GM19468 (cell line): ENCODE results near the gene MRAP2.
"Not testable (repeated sequence)": the region's sequence is repeated elsewhere in the genome, so short reads cannot be mapped to it uniquely, and the experiment has no call there.

Source experiments
- ATAC-seq: cut with Tn5 transposase; IDR thresholded peaks from one replicate; pipeline ENCODE4 v1.9.1; 2021; ENCODE audit warnings: mild to moderate bottlenecking, moderate library complexity, moderate number of reproducible peaks; ENCODE audit not compliant: unreplicated experiment; ENCODE audit errors: extremely low read depth

Gene MRAP2

DNA sequence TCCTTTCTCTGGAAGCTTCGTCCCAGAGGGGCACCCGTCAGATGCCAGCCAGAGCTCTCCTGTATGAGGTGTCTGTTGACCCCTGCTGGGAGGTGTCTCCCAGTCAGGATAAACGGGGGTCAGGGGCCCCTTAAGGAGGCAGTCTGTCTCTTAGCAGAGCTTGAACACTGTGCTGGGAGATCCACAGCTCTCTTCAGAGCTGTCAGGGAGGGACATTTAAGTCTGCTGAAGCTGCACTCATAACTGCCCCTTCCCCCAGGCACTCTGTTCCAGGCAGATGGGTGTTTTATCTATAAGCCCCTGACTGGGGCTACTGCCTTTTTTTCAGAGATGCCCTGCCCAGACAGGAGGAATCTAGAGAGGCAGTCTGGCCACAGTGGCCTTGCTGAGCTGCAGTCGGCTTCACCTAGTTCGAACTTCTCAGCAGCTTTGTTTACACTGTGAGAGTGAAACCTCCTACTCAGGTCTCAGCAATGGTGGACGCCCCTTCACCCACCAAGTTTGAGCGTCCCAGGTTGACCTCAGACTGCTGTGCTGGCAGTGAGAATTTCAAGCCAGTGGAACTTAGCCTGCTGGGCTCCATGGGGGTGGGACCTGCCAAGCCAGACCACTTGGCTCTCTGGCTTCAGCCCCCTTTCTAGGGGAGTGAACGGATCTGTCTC, 81.5 kb downstream of the MRAP2 start:
- not testable (repeated sequence) for ATAC-seq

DNA sequence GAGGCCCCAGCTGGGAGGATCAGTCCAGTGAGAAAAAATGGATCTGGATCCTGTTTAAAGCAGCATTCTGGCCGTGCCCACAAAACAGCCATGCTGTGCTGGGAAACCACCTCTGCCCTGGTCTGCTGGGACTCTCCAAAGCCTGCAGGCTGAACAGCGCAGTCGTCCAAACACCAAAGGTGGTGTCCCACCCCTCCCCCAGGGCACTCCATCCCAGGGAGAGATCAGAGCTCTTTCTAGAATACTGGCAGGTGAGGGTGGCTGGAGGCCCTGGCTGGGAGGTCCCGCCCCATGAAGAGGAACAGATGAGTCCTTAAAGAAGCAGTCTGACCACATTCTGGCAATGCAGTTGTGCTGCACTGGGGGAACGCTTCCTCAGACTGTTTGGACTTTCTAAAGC, 84.6 kb downstream of the MRAP2 start:
- no peak for ATAC-seq

DNA sequence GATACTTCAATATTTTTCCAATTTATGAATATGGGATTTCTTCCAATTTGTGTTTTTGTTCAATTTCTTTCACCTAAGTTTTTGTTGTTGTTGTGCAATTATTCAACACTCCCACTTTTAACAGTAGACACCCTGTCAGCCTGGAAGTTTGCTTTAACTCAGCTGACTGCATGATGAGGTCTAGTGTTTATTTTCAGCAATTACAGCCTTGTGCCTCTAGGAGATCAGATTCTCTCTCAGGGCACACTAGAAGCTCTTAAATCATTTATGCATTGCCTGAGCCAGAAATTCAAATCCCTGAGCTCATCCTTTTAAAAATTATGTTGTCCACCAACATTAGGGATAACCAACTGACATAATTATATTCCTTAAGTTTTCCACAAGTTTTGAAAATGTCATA, 85.7 kb downstream of the MRAP2 start:
- ATAC-seq = no peak

DNA sequence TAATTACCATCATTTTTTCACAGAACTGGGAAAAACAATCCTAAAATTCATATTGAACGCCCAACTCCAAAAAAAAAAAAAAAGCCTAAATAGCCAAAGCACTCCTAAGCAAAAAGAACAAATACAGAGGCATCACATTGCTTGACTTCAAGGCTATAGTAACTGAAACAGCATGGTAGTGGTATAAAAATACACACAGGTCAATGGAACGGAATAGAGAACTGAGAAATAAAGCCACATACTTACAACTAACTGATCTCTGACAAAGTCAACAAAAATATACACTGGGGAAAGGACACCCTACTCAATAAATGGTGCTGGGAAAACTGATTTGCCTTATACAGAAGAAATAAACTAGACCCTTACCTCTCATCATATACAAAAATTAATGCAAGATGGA, 89.6 kb downstream of the MRAP2 start:
- no peak for ATAC-seq

DNA sequence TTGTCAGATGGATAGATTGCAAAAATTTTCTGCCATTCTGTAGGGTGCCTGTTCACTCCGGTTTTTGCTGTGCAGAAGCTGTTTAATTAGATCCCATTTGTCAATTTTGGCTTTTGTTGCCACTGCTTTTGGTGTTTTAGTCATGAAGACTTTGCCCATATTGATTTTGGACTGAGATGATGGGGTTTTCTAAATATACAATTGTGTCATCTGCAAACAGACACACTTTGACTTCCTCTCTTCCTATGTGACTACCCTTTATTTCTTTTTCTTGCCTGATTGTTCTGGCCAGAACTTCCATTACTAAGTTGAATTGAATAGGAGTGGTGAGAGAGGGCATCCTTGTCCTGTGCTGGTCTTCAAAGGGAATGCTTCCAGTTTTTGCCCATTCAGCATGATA, 96.0 kb downstream of the MRAP2 start:
- not testable (repeated sequence) for ATAC-seq

DNA sequence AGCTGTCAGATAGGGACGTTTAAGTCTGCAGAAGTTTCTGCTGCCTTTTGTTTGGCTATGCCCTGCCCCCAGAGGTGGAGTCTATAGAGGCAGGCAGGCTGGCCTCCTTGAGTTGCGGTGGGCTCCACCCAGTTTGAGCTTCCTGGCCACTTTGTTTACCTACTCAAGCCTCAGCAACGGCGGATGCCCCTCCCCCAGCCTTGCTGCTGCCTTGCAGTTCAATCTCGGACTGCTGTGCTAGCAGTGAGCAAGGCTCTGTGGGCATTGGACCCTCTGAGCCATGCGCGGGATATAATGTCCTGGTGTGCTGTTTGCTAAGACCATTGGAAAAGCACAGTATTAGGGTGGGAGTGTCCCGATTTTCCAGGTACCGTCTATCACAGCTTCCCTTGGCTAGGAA, 99.8 kb downstream of the MRAP2 start:
- not testable (repeated sequence) for ATAC-seq

DNA sequence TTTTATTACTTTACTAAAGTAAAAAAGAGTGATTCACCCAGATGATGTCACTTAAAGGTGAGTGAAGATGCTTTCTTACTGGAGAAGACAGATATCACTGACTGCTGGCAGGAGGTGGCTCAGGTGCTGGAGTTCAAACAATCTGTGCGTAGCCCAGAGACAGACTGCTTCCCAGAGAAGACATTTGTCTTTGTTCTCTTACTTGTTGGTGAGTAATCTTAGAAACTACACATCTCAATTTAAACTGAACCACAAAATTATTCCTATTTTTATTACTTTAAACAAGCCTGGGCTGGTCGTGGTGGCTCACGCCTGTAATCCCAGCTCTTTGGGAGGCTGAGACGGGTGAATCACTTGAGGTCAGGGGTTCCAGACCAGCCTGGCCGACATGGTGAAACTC, 101.7 kb downstream of the MRAP2 start:
- ATAC-seq = no peak

DNA sequence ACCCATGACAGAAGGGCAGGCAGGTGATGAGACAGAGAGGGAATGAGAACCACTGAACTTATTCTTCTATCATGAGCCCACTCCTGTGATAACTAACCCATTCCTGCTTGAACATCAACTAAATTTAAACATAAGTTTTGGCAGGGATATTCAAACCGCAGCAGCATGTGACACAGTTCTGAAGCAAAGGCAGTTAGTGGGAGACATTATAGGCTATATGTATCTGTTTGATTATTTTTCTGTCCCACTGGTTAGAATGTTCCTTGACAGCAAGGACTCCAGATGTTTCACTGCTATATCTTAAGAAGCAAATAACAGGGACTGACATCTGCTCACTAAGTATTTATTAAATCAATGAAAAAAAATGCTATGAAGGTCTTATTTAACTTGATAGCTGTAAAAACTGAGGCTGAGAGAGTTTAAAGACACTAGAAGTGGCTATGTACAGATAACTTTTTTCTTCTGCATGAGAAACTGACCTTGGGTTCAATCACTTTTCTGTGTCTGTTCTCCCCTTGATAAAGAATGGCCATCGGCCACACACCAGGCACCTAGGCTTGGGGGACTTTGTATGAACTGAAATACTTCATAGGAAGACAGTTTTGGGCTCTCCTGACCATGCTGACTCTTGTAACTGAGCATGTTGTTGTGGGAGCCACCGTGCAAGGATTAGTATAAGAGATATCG, 102.9 kb downstream of the MRAP2 start:
- ATAC-seq = no peak

DNA sequence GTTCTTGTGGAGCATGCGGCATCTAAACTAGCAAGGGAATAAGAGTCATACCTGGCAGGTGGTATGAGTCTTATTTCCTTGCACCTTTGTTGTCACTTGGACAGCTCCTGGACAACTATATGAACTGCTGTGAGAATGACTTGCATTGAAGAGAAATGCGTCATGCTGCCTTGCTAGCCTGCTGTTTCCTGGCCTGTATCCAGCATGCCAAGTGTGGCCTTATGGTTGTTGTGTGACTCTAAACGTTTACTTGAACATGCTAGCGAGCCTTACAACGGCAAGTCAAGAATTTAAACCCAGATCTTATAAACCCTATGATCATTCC, 103.4 kb downstream of the MRAP2 start:
- no peak for ATAC-seq

DNA sequence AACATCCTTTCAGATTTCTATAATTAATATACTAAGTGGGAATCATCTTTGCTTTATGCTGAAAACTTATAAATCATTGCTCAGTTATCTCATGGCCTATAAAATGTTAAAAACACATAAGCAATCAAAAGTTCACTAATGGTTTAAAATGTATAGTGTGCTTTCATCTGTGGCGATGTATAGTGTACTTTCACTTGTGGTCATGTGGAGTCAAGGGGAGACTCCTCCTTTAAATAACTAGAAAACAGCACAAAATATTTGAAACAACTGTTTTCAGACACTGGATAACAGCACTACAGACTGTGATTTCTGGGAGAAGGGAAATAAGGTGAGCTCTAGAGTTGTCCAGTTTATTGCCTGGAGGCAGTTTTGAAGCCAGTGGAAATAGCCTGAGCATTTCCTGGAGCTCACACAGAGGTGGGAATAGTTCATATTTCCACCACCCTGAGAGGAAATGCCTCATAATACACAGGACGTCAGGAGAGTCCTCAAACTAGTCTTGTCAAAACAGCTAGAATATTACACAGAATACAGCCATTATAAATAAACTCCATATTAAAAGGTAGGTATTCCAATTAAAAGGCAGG, 104.5 kb downstream of the MRAP2 start:
- ATAC-seq = no peak

DNA sequence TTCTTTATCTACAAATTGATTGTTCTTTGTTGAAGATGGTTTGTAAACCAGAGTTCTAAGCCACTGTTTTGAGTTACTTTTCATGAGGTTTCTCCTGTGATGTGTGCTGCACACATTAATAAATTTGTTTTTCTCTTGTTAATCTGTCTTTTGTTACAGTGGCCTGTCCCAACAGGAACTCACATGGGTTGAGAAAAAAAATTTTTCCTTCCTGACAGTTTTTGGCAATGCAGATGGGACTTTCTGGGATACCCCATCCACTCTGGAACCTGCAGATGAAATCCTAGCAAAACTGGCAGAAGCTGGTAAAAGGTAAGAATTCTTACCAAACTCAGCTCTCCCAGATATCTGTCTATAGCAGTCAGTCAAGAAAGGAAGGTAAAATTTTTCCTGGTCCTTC, 105.7 kb downstream of the MRAP2 start:
- no peak for ATAC-seq
